Uterus (tissue), 4 donors: ENCODE data around the gene FNTB. TPM values are rescaled to one million over a fixed set of nuclear protein-coding genes. Genes with fewer than 3 reads are reported as not detected.

Experiments used
- DNase-seq, 2 donors: peaks; one replicate each; pipeline ENCODE4 v3.0.0-alpha.2; 2019 to 2020
- H3K27ac ChIP-seq, 2 donors: fragments of 200-600 bp; sonication (generic); 1 replicate in 1 of 2; 2 replicates in 1 of 2; pipeline ENCODE4 v1.5.1; 2016 to 2018
- H3K27me3 ChIP-seq, 2 donors: fragments of 200-600 bp; sonication (generic); one replicate each; pipeline ENCODE4 v1.5.1; 2018 to 2019; ENCODE audit warnings: control low read depth in 1 of 2
- H3K36me3 ChIP-seq, 2 donors: fragments of 200-600 bp; sonication (generic); one replicate each; pipeline ENCODE4 v1.5.1; 2019; ENCODE audit warnings: control low read depth in 1 of 2
- H3K4me1 ChIP-seq, 2 donors: fragments of 200-600 bp; sonication (generic); one replicate each; pipeline ENCODE4 v1.5.1; 2018 to 2019; ENCODE audit warnings: control low read depth in 1 of 2
- H3K4me3 ChIP-seq, 2 donors: fragments of 200-600 bp; sonication (generic); 1 replicate in 1 of 2; 2 replicates in 1 of 2; pipeline ENCODE4 v1.5.1; 2018 to 2019; ENCODE audit warnings: mild to moderate bottlenecking in 1 of 2
- H3K9me3 ChIP-seq, 2 donors: fragments of 200-600 bp; sonication (generic); one replicate each; pipeline ENCODE4 v1.5.1; 2019; ENCODE audit warnings: control low read depth in 1 of 2
- CTCF ChIP-seq, 4 experiments: fragments of 200-600 bp in 2 of 4; fragments of 450-650 bp in 2 of 4; sonication (generic) in 2 of 4; IDR thresholded peaks; one replicate each; pipeline ENCODE4 v1.5.1; 2016 to 2019; ENCODE audit warnings: antibody characterized with exemption in 4 of 4, mild to moderate bottlenecking in 2 of 4, moderate library complexity in 1 of 4
- POLR2A ChIP-seq, 2 donors: fragments of 450-650 bp; IDR thresholded peaks; one replicate each; pipeline ENCODE4 v1.6.1; 2016; ENCODE audit warnings: antibody characterized with exemption in 2 of 2, mild to moderate bottlenecking in 1 of 2, moderate library complexity in 1 of 2
- intact Hi-C: fragments of 100-400 bp; cut with DNase I; formaldehyde crosslinking; loops from one replicate; pipeline ENCODE4 v1.15.1; 2023; ENCODE audit warnings: low total_unique reads
- total RNA-seq, 4 donors: library from RNA; depleted of rRNA in 3 of 4; stranded (reverse); fragments of >200 nt in 3 of 4; gene quantifications; one replicate each; pipeline versions ENCODE4 v1.1.0 to v1.2.4, GENCODE V29; 2014 to 2023
- donor health status: DM: yes; HTN: yes; CAD: no.

Gene FNTB
- total RNA-seq, 4 donors from 2014 or later = 7.4 to 29.7 (median 20.4) TPM

GRCh38 chr14:64979336-64980074 is 7.2 kb upstream of the FNTB start:
- Histone ChIP-seq H3K36me3 (no peaks in the 10 kb centered on the region), H3K4me1 (no peaks in the 10 kb centered on the region), H3K9me3 (no peaks in the 10 kb centered on the region), H3K27ac (no peak overlapping the region), H3K27me3 (no peaks in the 10 kb centered on the region), H3K4me3 (no peak overlapping the region)
- TF ChIP-seq CTCF (IDR thresholded peaks at IDR 0.05) (no peak), POLR2A (IDR thresholded peaks at IDR 0.05) (no peak)
- DNase-seq = no peak
- intact Hi-C loops = no loop called here

GRCh38 chr14:64983439-64984310 is 3.0 kb upstream of the FNTB start:
- Histone ChIP-seq H3K27me3 (no peaks in the 10 kb centered on the region), H3K36me3 (no peaks in the 10 kb centered on the region), H3K4me3 (no peak overlapping the region), H3K4me1 (no peaks in the 10 kb centered on the region), H3K9me3 (no peaks in the 10 kb centered on the region), H3K27ac (peak overlapping the region in 1 of 2 donors; percentile 43)
- TF ChIP-seq POLR2A (IDR thresholded peaks at IDR 0.05) (no peak), CTCF (IDR thresholded peaks at IDR 0.05) (peak; percentile 50 to 83 (median 68))
- DNase-seq = no peak
- intact Hi-C loops = no loop called here

GRCh38 chr14:64987438-64987767 is 708 bp downstream of the FNTB start:
- no peak for DNase-seq
- H3K9me3 ChIP-seq = no peaks in the 10 kb centered on the region
- peak overlapping the region; percentile 74 to 83 for H3K27ac ChIP-seq
- H3K4me3 ChIP-seq = peak overlapping the region; percentile 59 to 73
- H3K36me3 ChIP-seq = no peaks in the 10 kb centered on the region
- H3K27me3 ChIP-seq = no peaks in the 10 kb centered on the region
- no peaks in the 10 kb centered on the region for H3K4me1 ChIP-seq
- TF ChIP-seq CTCF (IDR thresholded peaks at IDR 0.05) (no peak), POLR2A (IDR thresholded peaks at IDR 0.05) (no peak)
- intact Hi-C loops = no loop called here

GRCh38 chr14:64990296-64990695 is 3.6 kb downstream of the FNTB start:
- DNase-seq = no peak
- H3K27me3 ChIP-seq = no peaks in the 10 kb centered on the region
- H3K4me3 ChIP-seq = no peak overlapping the region
- no peaks in the 10 kb centered on the region for H3K4me1 ChIP-seq
- TF ChIP-seq POLR2A (IDR thresholded peaks at IDR 0.05) (no peak), CTCF (IDR thresholded peaks at IDR 0.05) (no peak)
- H3K27ac ChIP-seq = no peak overlapping the region
- H3K9me3 ChIP-seq = no peaks in the 10 kb centered on the region
- no peaks in the 10 kb centered on the region for H3K36me3 ChIP-seq
- intact Hi-C loops = no loop called here

- Histone ChIP-seq H3K27me3 (no peaks in the 10 kb centered on the region), H3K36me3 (no peaks in the 10 kb centered on the region), H3K4me1 (no peaks in the 10 kb centered on the region), H3K27ac (no peak overlapping the region), H3K9me3 (no peaks in the 10 kb centered on the region), H3K4me3 (no peak overlapping the region)
- intact Hi-C loops = no loop called here
- TF ChIP-seq CTCF (IDR thresholded peaks at IDR 0.05) (no peak), POLR2A (IDR thresholded peaks at IDR 0.05) (no peak)
- no peak for DNase-seq
Observed at GRCh38 chr14:64990939-64991338, 4.2 kb downstream of the FNTB start.
